Measurements from ENCODE around the gene AKAP11. TPM values are rescaled to one million over a fixed set of nuclear protein-coding genes. Genes with fewer than 3 reads are reported as not detected.

AKAP11 gene
- total and polyA plus RNA-seq, 3 donors from 2014 or later = 31.5 to 62.0 (median 48.4) TPM

DNA sequence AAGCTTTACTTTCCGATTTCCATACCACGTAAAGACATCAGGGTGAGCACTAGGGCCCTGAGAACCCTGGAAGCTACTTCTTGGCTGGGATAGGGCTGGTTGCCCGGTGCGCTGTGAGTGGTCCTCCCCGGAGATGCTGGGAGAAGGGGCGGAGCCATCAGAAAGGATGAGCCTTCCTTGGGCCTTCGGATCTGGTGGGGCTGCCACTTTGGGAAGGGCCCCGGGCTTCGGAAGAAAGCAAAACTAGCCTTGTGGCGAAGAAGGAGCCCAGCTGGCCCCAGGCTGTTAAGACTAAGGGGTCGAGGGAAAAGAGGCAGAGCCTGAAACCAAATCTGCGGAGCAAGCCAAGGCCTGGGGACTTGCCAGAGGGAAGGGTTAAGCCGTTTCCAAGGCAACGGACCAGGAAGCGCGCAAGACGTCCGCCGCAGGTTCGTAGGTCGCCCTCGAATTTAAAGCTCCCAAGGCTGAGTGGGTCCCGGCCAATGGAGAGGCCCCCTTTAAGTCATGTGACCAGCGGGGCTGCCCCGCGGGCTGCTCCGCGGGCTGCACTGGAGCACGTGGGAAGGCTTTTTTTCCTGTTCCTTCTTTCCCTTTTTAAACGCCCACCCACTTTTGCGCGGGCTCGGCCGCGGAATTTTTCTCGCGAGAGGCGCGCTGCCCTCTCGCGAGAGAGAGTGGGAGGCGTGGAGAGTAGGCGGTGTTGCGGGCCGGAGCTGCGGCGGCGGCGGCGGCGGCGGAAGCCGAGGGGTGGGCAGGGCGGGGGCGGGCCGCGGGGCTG is 426 bp upstream of the AKAP11 start:
- peak; percentile 97 for DNase-seq
- Histone ChIP-seq H3K4me3 (peak overlapping the region; percentile 88 to 99), H3K27ac (peak overlapping the region; percentile 95 to 96), H3K36me3 (ENCODE audit: low read depth, missing control alignments) (no peaks in the 10 kb centered on the region), H3K9me3 (no peaks in the 10 kb centered on the region), H3K4me1 (peaks cover 7% of the 10 kb centered on the region), H3K27me3 (no peaks in the 10 kb centered on the region)
- WGBS, 2 donors = 1 to 2% methylated on average over 41 to 45 of the region's 57 CpGs
- no peak for TF ChIP-seq POLR2A (IDR thresholded peaks at IDR 0.05)
- TF ChIP-seq, protein P1, sequence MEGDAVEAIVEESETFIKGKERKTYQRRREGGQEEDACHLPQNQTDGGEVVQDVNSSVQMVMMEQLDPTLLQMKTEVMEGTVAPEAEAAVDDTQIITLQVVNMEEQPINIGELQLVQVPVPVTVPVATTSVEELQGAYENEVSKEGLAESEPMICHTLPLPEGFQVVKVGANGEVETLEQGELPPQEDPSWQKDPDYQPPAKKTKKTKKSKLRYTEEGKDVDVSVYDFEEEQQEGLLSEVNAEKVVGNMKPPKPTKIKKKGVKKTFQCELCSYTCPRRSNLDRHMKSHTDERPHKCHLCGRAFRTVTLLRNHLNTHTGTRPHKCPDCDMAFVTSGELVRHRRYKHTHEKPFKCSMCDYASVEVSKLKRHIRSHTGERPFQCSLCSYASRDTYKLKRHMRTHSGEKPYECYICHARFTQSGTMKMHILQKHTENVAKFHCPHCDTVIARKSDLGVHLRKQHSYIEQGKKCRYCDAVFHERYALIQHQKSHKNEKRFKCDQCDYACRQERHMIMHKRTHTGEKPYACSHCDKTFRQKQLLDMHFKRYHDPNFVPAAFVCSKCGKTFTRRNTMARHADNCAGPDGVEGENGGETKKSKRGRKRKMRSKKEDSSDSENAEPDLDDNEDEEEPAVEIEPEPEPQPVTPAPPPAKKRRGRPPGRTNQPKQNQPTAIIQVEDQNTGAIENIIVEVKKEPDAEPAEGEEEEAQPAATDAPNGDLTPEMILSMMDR (IDR thresholded peaks at IDR 0.05) = no peak
- intact Hi-C loops (cut with DNase I; ENCODE audit: low total_unique reads) = no loop called here

DNA sequence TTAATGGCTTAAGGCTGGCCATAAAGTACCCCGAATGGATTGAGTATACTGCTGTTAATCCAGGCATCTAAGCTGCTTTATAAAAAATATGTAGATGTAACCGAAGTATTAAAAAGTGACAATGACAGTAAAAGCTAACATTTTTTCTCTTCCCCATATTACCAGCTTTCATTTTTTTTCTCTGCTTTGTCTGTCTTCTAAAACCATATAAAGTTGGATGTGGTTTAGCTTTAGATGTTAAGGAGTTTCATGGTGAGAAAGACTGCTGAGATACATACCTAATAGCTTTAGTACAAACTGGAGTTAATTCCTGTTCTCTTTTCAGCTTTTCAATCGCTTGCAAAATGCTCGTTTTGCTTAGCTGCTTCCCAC is 838 bp downstream of the AKAP11 start:
- intact Hi-C loops (cut with DNase I; ENCODE audit: low total_unique reads) = no loop called here
- Histone ChIP-seq H3K9me3 (no peaks in the 10 kb centered on the region), H3K36me3 (ENCODE audit: low read depth, missing control alignments) (no peaks in the 10 kb centered on the region), H3K4me1 (peaks cover 7% of the 10 kb centered on the region), H3K4me3 (peak overlapping the region; percentile 88 to 99), H3K27ac (peak overlapping the region; percentile 95 to 96), H3K27me3 (no peaks in the 10 kb centered on the region)
- DNase-seq = no peak
- TF ChIP-seq POLR2A (IDR thresholded peaks at IDR 0.05) = no peak
- TF ChIP-seq, protein P1 (IDR thresholded peaks at IDR 0.05) = no peak
- WGBS, 2 donors = 2% methylated on average over 4 of the region's 4 CpGs

DNA sequence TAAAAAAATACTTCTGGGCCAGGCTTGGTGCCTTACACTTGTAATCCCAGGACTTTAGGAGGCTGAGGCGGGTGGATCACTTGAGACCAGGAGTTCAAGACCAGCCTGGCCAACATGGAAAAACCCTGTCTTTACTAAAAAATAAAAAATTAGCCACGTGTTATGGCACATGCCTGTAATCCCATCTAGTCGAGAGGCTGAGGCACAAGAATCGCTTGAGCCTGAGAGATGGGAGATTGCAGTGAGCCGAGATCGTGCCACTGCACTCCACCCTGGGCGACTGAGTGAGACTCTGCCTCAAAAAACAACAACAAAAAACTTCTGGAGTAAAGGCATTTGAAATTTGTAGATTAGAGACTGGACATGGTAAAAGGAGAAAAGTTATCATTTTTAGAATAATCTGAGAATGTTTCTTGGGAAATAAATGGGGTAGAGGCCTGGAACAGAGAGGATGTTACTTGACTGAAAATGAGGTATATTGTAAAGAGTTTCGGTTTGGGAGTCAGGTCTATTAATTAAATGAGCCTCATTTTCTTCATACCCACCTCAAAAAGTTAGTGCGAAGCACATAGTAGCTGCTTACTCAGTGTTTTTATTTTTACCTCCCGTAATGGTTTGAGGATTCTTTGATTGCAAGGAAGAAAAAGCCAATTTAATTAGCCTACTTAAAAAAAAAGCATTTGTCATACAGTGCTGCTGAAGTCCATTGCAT is 2.6 kb downstream of the AKAP11 start:
- TF ChIP-seq POLR2A (IDR thresholded peaks at IDR 0.05) = no peak
- TF ChIP-seq, protein P1 (IDR thresholded peaks at IDR 0.05) = no peak
- no peaks in the 10 kb centered on the region for H3K9me3 ChIP-seq
- no peak overlapping the region for H3K4me3 ChIP-seq
- H3K4me1 ChIP-seq = peaks cover 7% of the 10 kb centered on the region
- no peaks in the 10 kb centered on the region for H3K36me3 ChIP-seq (ENCODE audit: low read depth, missing control alignments)
- intact Hi-C loops (cut with DNase I; ENCODE audit: low total_unique reads) = no loop called here
- DNase-seq = no peak
- WGBS, 2 donors = 82 to 87% methylated on average over 9 to 10 of the region's 10 CpGs
- H3K27me3 ChIP-seq = no peaks in the 10 kb centered on the region
- no peak overlapping the region for H3K27ac ChIP-seq

DNA sequence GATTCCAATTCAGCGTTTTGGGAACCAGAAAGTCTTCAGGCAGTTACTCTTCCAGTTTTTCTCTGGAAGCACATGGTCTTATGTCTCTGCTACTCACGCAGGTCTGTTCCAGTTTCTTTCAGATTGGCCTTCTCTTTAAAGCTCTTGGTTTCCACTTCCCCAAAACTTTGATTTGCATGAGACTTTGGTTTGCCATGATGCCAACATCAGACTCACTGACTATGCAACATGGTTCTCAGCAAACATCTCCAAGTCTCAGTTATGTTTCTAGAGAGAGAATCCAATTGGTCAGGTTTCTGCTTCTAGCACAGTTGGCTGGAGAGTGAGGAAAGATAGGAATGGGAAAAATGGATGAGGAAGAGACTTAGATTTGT is 3.1 kb downstream of the AKAP11 start:
- H3K4me3 ChIP-seq = no peak overlapping the region
- TF ChIP-seq, protein P1 (IDR thresholded peaks at IDR 0.05) = no peak
- TF ChIP-seq POLR2A (IDR thresholded peaks at IDR 0.05) = no peak
- no peak overlapping the region for H3K27ac ChIP-seq
- DNase-seq = no peak
- 61 to 69% methylated on average over 2 of the region's 2 CpGs for WGBS, 2 donors
- H3K4me1 ChIP-seq = peaks cover 7% of the 10 kb centered on the region
- intact Hi-C loops (cut with DNase I; ENCODE audit: low total_unique reads) = no loop called here
- no peaks in the 10 kb centered on the region for H3K9me3 ChIP-seq
- H3K27me3 ChIP-seq = no peaks in the 10 kb centered on the region
- no peaks in the 10 kb centered on the region for H3K36me3 ChIP-seq (ENCODE audit: low read depth, missing control alignments)
